Measurements from ENCODE around the gene MRLN.

DNA sequence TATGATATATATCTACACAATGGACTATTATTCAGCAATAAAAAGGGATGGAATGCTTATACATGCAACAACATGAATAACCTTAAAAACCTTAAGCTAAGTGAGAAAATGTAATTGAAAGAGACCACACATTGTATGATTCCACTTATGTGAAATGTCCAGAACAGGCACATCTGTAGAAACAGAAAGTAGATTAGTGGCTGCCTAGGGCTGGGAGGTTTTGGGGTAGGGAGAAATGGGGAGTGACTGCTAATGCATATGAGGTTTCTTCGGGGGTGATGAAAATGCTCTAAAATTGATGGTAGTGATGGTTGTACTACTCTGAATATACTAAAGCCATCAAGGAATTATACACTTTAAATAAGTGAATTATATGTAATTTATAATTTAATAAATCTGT is 58.3 kb downstream of the MRLN start:
- TF ChIP-seq CTCF (conservative IDR thresholded peaks at IDR 0.05; ENCODE audit: low read depth, low read length) (no peak), POLR2A (IDR thresholded peaks at IDR 0.05; ENCODE audit: low read depth, low read length) (no peak), RFX5 (IDR thresholded peaks at IDR 0.05; ENCODE audit: low read depth, low read length) (no peak)
